Mesothelial cell of epicardium (in vitro differentiated cells): ENCODE data around the gene PLCZ1. TPM values are rescaled to one million over a fixed set of nuclear protein-coding genes. Genes with fewer than 3 reads are reported as not detected.
"Not testable (repeated sequence)": the region's sequence is repeated elsewhere in the genome, so short reads cannot be mapped to it uniquely, and the experiment has no call there.

Experiments used
- DNase-seq, 2 experiments: peaks; one replicate each; pipeline ENCODE4 v3.0.0; 2021; ENCODE audit warnings: low spot score in 2 of 2; ENCODE audit not compliant: unreplicated experiment in 2 of 2
- H3K27ac Mint-ChIP-seq: 2 replicates; pipeline ENCODE4 v1.8.0; 2021; ENCODE audit warnings: mixed read lengths
- H3K27me3 Mint-ChIP-seq: 2 replicates; pipeline ENCODE4 v1.8.0; 2021; ENCODE audit warnings: low read depth, mixed read lengths
- H3K36me3 Mint-ChIP-seq: 2 replicates; pipeline ENCODE4 v1.8.0; 2021; ENCODE audit warnings: mixed read lengths
- H3K4me1 Mint-ChIP-seq: 2 replicates; pipeline ENCODE4 v1.8.0; 2021; ENCODE audit warnings: mixed read lengths
- H3K4me3 Mint-ChIP-seq: 2 replicates; pipeline ENCODE4 v1.8.0; 2021; ENCODE audit warnings: mild to moderate bottlenecking, moderate library complexity, mixed read lengths
- H3K9me3 Mint-ChIP-seq: 2 replicates; pipeline ENCODE4 v1.8.0; 2021; ENCODE audit warnings: mixed read lengths
- total RNA-seq: library from RNA; stranded (reverse); gene quantifications from 3 replicates; pipeline ENCODE4 v1.2.1, GENCODE V29; 2021
- TF ChIP-seq, protein P1 (sequence below): fragments of 200-600 bp; sonication (generic); IDR thresholded peaks from one replicate; pipeline ENCODE4 v1.5.0; 2021; ENCODE audit warnings: antibody characterized with exemption; ENCODE audit not compliant: unreplicated experiment

The PLCZ1 gene, protein sequence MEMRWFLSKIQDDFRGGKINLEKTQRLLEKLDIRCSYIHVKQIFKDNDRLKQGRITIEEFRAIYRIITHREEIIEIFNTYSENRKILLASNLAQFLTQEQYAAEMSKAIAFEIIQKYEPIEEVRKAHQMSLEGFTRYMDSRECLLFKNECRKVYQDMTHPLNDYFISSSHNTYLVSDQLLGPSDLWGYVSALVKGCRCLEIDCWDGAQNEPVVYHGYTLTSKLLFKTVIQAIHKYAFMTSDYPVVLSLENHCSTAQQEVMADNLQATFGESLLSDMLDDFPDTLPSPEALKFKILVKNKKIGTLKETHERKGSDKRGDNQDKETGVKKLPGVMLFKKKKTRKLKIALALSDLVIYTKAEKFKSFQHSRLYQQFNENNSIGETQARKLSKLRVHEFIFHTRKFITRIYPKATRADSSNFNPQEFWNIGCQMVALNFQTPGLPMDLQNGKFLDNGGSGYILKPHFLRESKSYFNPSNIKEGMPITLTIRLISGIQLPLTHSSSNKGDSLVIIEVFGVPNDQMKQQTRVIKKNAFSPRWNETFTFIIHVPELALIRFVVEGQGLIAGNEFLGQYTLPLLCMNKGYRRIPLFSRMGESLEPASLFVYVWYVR
- not detected in 3 replicates for total RNA-seq

DNA sequence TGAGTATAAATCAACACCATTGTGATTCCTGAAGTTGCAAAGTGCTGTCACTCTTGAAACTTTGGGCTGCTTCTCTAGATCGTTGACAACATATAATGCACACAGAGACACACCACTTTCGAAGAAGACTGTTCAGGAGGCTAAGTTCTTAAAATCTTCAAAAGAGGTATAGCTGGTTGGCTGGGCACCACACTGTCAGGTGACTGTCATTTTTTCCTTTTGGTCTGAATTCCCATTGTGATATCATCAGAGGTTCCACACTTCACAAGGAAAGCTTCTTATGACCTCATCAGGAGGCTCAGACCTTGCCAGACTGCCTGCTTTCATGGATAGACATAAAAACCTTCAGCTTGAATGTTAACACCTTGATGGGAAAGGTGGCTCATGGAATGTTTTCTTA is at the start of gene PLCZ1, which contains the start of gene CAPZA3:
Gene PLCZ1, minus strand, starts transcription at position 194 of the 400 bp plus-strand sequence. CDS start 641 bp downstream, outside the sequence.
Gene CAPZA3, plus strand, starts transcription at position 301 of the 400 bp plus-strand sequence. CDS start 150 bp downstream, outside the sequence.
- H3K4me1 Mint-ChIP-seq = no peaks in the 10 kb centered on the region
- no peak for DNase-seq
- peaks cover 3% of the 10 kb centered on the region for H3K36me3 Mint-ChIP-seq
- TF ChIP-seq, protein P1, sequence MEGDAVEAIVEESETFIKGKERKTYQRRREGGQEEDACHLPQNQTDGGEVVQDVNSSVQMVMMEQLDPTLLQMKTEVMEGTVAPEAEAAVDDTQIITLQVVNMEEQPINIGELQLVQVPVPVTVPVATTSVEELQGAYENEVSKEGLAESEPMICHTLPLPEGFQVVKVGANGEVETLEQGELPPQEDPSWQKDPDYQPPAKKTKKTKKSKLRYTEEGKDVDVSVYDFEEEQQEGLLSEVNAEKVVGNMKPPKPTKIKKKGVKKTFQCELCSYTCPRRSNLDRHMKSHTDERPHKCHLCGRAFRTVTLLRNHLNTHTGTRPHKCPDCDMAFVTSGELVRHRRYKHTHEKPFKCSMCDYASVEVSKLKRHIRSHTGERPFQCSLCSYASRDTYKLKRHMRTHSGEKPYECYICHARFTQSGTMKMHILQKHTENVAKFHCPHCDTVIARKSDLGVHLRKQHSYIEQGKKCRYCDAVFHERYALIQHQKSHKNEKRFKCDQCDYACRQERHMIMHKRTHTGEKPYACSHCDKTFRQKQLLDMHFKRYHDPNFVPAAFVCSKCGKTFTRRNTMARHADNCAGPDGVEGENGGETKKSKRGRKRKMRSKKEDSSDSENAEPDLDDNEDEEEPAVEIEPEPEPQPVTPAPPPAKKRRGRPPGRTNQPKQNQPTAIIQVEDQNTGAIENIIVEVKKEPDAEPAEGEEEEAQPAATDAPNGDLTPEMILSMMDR = no peak
- no peak within 1 kb of the TSS for H3K4me3 Mint-ChIP-seq
- peaks cover 18% of the 10 kb centered on the region for H3K9me3 Mint-ChIP-seq
- no peak within 1 kb of the TSS for H3K27ac Mint-ChIP-seq
- no peaks in the 10 kb centered on the region for H3K27me3 Mint-ChIP-seq

DNA sequence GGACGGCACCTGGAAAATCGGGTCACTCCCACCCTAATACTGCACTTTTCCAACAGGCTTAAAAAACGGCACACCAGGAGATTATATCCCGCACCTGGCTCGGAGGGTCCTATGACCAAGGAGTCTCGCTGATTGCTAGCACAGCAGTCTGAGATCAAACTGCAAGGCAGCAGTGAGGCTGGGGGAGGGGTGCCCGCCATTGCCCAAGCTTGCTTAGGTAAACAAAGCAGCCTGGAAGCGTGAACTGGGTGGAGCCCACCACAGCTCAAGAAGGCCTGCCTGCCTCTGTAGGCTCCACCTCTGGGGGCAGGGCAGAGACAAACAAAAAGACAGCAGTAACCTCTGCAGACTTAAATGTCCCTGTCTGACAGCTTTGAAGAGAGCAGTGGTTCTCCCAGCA is 47.7 kb upstream of the PLCZ1 start:
- peaks cover 31% of the 10 kb centered on the region for H3K9me3 Mint-ChIP-seq

DNA sequence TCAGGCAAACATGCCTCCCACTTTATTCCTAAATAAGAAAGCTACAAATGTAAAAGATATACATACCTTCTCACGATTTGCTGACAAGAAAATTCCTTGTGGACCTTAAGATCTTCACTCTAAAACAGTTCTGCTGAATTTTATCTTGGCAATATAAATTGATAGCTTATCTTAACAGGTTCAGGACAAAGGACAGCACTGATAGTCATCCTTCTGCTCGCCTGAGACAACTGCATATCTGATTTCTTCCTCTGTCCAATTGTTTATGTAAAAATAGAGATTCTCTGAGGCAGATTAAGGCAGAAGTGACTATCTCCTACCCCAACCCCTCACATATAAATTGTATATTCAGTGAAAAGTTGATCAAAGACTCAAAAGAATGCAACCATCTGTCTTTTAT is 45.0 kb upstream of the PLCZ1 start:
- peaks cover 5% of the 10 kb centered on the region for H3K36me3 Mint-ChIP-seq
- no peak overlapping the region for H3K4me3 Mint-ChIP-seq
- H3K27ac Mint-ChIP-seq = no peak overlapping the region
- H3K27me3 Mint-ChIP-seq = no peaks in the 10 kb centered on the region
- TF ChIP-seq, protein P1 = no peak
- DNase-seq = no peak
- peaks cover 55% of the 10 kb centered on the region for H3K9me3 Mint-ChIP-seq
- H3K4me1 Mint-ChIP-seq = no peaks in the 10 kb centered on the region

More for the DNA sequence above, 47.7 kb upstream of the PLCZ1 start:
- not testable (repeated sequence) for H3K4me3 Mint-ChIP-seq, H3K27ac Mint-ChIP-seq, H3K27me3 Mint-ChIP-seq, H3K36me3 Mint-ChIP-seq, DNase-seq, H3K4me1 Mint-ChIP-seq

DNA sequence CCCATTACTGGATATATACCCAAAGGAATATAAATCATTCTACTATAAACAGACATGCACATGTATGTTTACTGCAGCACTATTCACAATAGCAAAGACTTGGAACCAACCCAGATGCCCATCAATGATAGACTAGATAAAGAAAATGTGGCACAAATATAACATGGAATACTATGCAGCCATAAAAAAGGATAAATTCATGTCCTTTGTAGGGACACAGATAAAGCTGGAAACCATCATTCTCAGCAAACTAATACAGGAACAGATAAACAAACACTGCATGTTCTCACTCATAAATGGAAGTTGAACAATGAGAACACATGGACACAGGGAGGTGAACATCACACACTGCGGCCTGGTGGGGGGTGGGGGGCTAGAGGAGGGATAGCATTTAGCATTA is 28.7 kb upstream of the PLCZ1 start:
- not testable (repeated sequence) for H3K4me3 Mint-ChIP-seq, H3K27me3 Mint-ChIP-seq, H3K27ac Mint-ChIP-seq, H3K36me3 Mint-ChIP-seq, H3K4me1 Mint-ChIP-seq, DNase-seq
- peaks cover 49% of the 10 kb centered on the region for H3K9me3 Mint-ChIP-seq

DNA sequence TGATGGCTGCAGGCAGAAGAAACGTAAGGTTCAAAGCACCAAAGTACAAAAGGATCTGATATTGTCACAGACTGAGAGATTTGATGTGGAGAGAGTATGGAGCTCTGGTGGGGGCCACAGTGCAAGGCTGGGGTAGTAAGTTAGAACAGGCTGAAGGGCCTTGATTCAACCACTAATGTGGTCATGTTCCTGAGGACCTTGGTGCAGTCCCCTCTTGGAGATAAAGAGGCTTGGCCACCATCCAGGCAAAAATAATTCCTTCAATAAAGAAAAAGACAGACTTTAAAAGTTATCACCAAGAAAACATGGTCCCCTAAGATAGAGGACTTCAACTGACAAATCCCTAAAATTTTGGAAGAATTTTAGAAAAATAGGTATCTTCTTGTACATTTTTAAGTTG is 17.5 kb upstream of the PLCZ1 start:
- Mint-ChIP-seq H3K27ac (no peak overlapping the region), H3K9me3 (no peaks in the 10 kb centered on the region), H3K36me3 (no peaks in the 10 kb centered on the region), H3K4me3 (no peak overlapping the region), H3K27me3 (no peaks in the 10 kb centered on the region), H3K4me1 (peaks cover 8% of the 10 kb centered on the region)
- no peak for DNase-seq
- TF ChIP-seq, protein P1 = no peak

DNA sequence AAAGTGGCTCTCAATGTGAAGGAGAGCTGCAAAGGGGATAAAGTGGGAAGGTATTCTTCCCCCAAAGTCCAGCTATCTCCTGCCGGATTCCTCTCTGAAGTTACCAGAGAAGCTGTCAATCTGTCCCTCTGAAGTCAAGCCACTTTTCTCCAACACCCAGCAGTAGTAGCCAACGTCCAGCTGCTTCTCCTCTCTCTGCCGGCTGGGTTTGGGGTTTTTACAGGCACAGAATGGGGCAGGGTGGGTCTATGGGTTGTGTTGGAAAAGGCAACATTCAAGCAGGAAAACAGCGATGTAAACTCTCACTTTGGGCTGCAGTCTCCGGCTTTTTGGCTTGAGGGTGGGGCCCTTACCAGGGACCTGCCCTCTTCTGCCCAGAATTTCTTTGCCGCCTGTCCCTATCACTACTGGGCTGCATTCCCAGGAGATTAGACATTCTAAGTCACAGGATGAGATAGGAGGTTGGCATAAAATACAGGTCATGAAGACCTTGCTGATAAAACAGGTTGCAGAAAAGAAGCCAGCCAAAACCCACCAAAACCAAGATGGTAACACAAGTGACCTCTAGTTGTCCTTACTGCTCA is 16.4 kb upstream of the PLCZ1 start:
- H3K9me3 Mint-ChIP-seq = no peaks in the 10 kb centered on the region
- peaks cover 8% of the 10 kb centered on the region for H3K4me1 Mint-ChIP-seq
- TF ChIP-seq, protein P1 = no peak
- no peak for DNase-seq
- no peak overlapping the region for H3K4me3 Mint-ChIP-seq
- no peaks in the 10 kb centered on the region for H3K36me3 Mint-ChIP-seq
- H3K27me3 Mint-ChIP-seq = no peaks in the 10 kb centered on the region
- H3K27ac Mint-ChIP-seq = no peak overlapping the region
